RWPE1 (cell line): ENCODE measurements around the gene NCOA6.

ENCODE experiments used
- CTCF ChIA-PET: fragments of 350-600 bp; sonication (Branson Sonifier 250); formaldehyde crosslinking; extraction: SDS; loops from one replicate; lab custom pipeline; 2021; lab: Yijun Ruan, JAX
- POLR2A ChIA-PET: fragments of 400-600 bp; formaldehyde crosslinking; extraction: SDS; loops from one replicate; lab custom pipeline; 2020; ENCODE audit warnings: antibody characterized with exemption; ENCODE audit not compliant: low non-redundant PET; lab: Yijun Ruan, JAX
- DNase-seq: peaks from one replicate; pipeline ENCODE4 v3.0.0; 2012; ENCODE audit warnings: low spot score
- H3K27ac ChIP-seq: fragments of 450-650 bp; 2 replicates; pipeline ENCODE4 v1.5.1; 2017
- TF ChIP-seq, protein P1 (sequence below): fragments of 450-650 bp; conservative IDR thresholded peaks from 2 replicates; pipeline ENCODE4 v1.5.1; 2017; ENCODE audit warnings: low read depth, mild to moderate bottlenecking

NCOA6 gene

DNA sequence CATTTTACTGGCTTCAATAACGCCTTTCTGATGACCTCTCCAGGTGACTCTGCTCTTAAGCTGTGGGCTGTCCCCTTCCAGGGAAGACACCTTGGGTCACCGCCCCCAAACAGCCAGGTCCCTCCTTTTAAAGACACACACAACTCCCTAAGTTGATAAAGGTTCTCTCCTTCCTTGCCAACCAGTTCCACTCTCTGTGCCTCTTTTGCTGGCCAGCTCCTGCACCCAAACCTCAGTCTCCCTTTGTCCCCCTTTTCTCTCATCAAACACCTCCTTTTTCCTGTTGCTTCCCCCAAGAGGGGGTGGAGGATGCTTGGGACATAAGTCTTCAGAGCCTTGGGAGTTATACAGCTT is 1.0 kb downstream of the NCOA6 start:
- POLR2A ChIA-PET: no interaction called here
- TF ChIP-seq, protein P1, sequence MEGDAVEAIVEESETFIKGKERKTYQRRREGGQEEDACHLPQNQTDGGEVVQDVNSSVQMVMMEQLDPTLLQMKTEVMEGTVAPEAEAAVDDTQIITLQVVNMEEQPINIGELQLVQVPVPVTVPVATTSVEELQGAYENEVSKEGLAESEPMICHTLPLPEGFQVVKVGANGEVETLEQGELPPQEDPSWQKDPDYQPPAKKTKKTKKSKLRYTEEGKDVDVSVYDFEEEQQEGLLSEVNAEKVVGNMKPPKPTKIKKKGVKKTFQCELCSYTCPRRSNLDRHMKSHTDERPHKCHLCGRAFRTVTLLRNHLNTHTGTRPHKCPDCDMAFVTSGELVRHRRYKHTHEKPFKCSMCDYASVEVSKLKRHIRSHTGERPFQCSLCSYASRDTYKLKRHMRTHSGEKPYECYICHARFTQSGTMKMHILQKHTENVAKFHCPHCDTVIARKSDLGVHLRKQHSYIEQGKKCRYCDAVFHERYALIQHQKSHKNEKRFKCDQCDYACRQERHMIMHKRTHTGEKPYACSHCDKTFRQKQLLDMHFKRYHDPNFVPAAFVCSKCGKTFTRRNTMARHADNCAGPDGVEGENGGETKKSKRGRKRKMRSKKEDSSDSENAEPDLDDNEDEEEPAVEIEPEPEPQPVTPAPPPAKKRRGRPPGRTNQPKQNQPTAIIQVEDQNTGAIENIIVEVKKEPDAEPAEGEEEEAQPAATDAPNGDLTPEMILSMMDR: no peak
- CTCF ChIA-PET: interaction anchor here (0.9 kb wide), 1 partner anchor 512 kb away, joined by 3 read pairs; no protein-coding TSS in a partner anchor
- peak overlapping the region; percentile 90 for H3K27ac ChIP-seq
- DNase-seq: peak; percentile 92

DNA sequence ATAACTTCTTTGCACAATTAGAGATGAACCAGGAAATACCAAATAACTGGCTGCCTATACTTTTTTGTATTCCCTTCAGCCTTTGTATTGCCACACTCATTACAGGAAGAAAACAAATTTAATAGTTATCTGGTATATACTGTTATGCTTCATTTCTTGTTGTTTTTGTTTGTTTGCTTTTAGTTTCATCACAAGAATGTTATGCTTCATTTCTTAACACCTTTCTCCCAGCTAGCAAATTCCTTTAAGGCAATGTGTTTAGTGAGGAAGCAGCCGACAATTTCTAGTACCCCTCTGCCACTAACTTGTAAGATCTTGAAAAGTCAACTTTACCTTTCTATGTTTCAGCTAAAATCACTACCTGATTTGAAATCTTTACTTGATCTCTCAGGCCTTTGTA is 1.4 kb downstream of the NCOA6 start:
- CTCF ChIA-PET: interaction anchor here (0.7 to 0.9 kb wide), 2 partner anchors 27 to 511 kb away, joined by 3 to 6 read pairs; no protein-coding TSS in a partner anchor
- POLR2A ChIA-PET: no interaction called here
- H3K27ac ChIP-seq: peak overlapping the region; percentile 90
- TF ChIP-seq, protein P1: no peak
- DNase-seq: no peak

DNA sequence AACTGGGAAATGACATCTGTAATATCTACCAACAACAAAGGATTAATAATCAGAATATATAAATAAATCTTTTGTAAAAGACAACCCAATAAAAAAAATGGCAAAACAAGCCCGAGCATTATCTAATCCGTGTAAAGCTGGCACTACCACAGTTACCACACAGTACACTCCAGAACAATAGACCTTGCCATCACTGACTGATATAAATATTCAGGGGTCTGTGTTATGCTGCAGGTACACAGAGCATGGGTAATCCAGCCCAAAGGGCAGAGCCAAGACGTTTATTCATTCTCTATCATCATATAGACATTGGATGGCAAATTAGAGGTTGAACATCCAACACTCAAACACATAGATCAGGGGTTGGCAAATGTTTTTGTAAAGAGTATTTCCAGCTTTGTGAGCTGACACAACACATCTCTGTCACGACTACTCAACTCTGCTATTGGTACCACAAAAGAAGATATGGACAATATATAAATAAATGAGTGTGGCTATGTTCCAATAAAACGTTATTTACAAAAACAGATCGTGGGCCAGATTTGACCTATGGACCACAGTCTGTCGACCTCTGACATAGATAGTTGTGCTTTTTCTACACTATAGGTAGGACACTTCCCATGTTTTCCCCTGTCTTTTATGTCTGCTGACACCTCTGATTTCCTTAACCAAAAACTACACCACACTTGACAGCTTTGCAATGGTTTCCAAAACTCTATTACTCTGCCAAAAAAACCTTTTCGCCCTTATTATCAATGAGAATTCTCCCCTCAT is 4.5 kb downstream of the NCOA6 start:
- ChIA-PET POLR2A (no interaction called here), CTCF (interaction anchor here (0.7 kb wide), 2 partner anchors 17 to 23 kb away, joined by 3 to 4 read pairs; no protein-coding TSS in a partner anchor)
- no peak overlapping the region for H3K27ac ChIP-seq
- TF ChIP-seq, protein P1: no peak
- DNase-seq: no peak

DNA sequence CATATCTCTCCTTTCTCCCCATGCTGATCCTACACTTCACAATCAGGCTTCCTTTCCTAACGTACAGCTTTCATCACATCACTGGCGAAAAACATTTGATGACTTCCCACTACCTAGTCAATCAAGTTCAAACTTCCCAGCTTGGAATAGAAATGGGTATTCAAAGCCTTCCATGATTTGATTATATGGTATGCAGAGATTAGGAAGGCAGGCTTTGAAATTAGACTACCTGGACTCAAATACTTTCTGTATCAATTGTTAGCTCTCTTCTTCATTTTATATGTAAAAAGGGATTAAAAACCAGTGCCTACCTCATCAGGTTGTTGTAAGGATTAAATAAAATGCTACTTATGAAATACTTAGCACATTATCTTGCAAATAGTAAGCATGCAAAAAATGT is 7.7 kb downstream of the NCOA6 start:
- no peak for DNase-seq
- no peak overlapping the region for H3K27ac ChIP-seq
- POLR2A ChIA-PET: no interaction called here
- TF ChIP-seq, protein P1: no peak
- CTCF ChIA-PET: interaction anchor here (1.4 kb wide), 1 partner anchor 32 kb away, joined by 8 read pairs; no protein-coding TSS in a partner anchor

DNA sequence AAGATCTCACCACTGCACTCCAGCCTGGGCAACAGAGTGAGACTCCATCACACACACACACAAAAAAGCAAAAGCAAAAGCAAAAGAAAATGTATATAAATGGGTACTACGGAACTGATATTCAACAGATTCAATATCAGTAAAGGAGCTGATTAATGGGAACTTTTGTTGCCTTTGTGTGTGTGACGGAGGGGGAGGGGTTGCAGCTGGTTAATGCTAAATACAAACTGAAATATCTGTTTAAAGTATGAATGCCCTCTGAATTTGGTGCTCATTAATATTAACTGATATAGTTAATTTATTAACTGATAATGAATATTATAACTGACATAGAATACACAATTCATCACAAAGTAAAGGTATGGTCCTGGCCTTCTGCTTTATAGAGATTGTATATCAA is 8.4 kb downstream of the NCOA6 start:
- TF ChIP-seq, protein P1: no peak
- no peak for DNase-seq
- ChIA-PET CTCF (interaction anchor here (0.7 to 1.4 kb wide), 2 partner anchors 31 to 319 kb away, joined by 3 to 8 read pairs; no protein-coding TSS in a partner anchor), POLR2A (interaction anchor here (0.6 to 1.2 kb wide), 2 partner anchors 8 to 35 kb away, joined by 3 to 4 read pairs; partner anchors contain the start of gene NCOA6)
- H3K27ac ChIP-seq: no peak overlapping the region

DNA sequence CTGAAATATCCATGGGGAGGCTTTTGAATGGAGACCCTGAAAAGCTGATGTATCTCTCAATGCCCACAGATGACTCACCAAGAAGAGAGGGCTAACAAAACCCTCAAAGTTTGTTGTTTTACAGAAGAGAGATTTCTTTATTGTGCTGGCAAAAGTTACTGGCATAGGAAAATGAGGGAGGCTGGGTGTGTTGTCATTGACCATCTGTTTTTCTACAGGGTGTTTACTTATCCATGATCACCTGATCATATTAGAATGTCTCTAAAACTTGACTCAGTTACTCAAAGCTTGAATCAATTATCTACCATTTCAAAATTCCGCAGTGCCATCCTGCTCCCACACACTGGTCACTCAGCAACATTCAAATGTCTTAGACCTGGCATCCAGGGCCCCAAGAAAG is 9.8 kb downstream of the NCOA6 start:
- POLR2A ChIA-PET: no interaction called here
- no peak for DNase-seq
- CTCF ChIA-PET: interaction anchor here (0.7 kb wide), 1 partner anchor 9 kb away, joined by 3 read pairs; no protein-coding TSS in a partner anchor
- no peak overlapping the region for H3K27ac ChIP-seq
- TF ChIP-seq, protein P1: no peak
